GM10248 (cell line): ENCODE measurements around the gene AHCYL1.
"Not testable (repeated sequence)": the region's sequence is repeated elsewhere in the genome, so short reads cannot be mapped to it uniquely, and the experiment has no call there.

Experiments used
- CTCF ChIA-PET: fragments of 300-600 bp; sonication (Branson Sonifier 250); formaldehyde crosslinking; extraction: SDS; loops from one replicate; lab custom pipeline; 2021; ENCODE audit warnings: antibody characterized with exemption; lab: Yijun Ruan, JAX
- POLR2A ChIA-PET: fragments of 350-650 bp; sonication (Branson Sonifier 250); formaldehyde crosslinking; extraction: SDS; loops from one replicate; lab custom pipeline; 2020; ENCODE audit warnings: antibody characterized with exemption; lab: Yijun Ruan, JAX
- DNase-seq: peaks from one replicate; pipeline ENCODE4 v3.0.0; 2012; ENCODE audit errors: extremely low spot score
- CTCF ChIP-seq: IDR thresholded peaks from 2 replicates; pipeline ENCODE4 v1.5.1; 2012; ENCODE audit warnings: mild to moderate bottlenecking, low read depth; ENCODE audit errors: extremely low read depth, missing control alignments, control extremely low read depth

Gene AHCYL1

GRCh38 chr1:110018396-110018795, 33.8 kb downstream of the AHCYL1 start:
- CTCF ChIA-PET, result interaction anchor here (1.4 to 12.4 kb wide), 3 partner anchors 9 to 242 kb away, joined by 5 to 140 read pairs (median 14); partner anchors contain the start of gene AHCYL1
- no peak for TF ChIP-seq CTCF
- POLR2A ChIA-PET, result no interaction called here
- no peak for DNase-seq

GRCh38 chr1:110019770-110020169, 35.2 kb downstream of the AHCYL1 start:
- POLR2A ChIA-PET, result no interaction called here
- no peak for TF ChIP-seq CTCF
- CTCF ChIA-PET, result interaction anchor here (0.9 to 12.4 kb wide), 8 partner anchors 7 to 526 kb away, joined by 3 to 140 read pairs (median 4); partner anchors contain the start of genes AHCYL1 and CYB561D1
- DNase-seq, result no peak

GRCh38 chr1:110021285-110021684, 36.7 kb downstream of the AHCYL1 start:
- CTCF ChIA-PET, result interaction anchor here (2.8 to 12.4 kb wide), 2 partner anchors 6 to 10 kb away, joined by 21 to 140 read pairs; no protein-coding TSS in a partner anchor
- no peak for DNase-seq
- POLR2A ChIA-PET, result no interaction called here
- no peak for TF ChIP-seq CTCF

- no peak for TF ChIP-seq CTCF
- no peak for DNase-seq
- ChIA-PET POLR2A (no interaction called here), CTCF (interaction anchor here (1.8 to 7.0 kb wide), 3 partner anchors 10 to 385 kb away, joined by 4 to 140 read pairs (median 7); partner anchors contain the start of gene AHCYL1)
Measured at GRCh38 chr1:110024613-110025012, 40.0 kb downstream of the AHCYL1 start.

GRCh38 chr1:110030687-110031086, 46.1 kb downstream of the AHCYL1 start:
- DNase-seq, POLR2A ChIA-PET: not testable (repeated sequence)
- CTCF ChIA-PET, result interaction anchor here (0.8 to 7.0 kb wide), 26 partner anchors 7 to 489 kb away, joined by 3 to 140 read pairs (median 5); partner anchors contain the start of genes AHCYL1, AMPD2, GNAI3 and GNAT2

- no peak for TF ChIP-seq CTCF
- DNase-seq, result no peak
- CTCF ChIA-PET, result interaction anchor here (1.1 to 3.3 kb wide), 6 partner anchors 10 to 464 kb away, joined by 3 to 14 read pairs (median 4); no protein-coding TSS in a partner anchor
- POLR2A ChIA-PET, result no interaction called here
Measured at GRCh38 chr1:110032327-110032726, 47.8 kb downstream of the AHCYL1 start.

GRCh38 chr1:110033421-110033820, 48.9 kb downstream of the AHCYL1 start:
- no peak for TF ChIP-seq CTCF
- no peak for DNase-seq
- POLR2A ChIA-PET, result no interaction called here
- CTCF ChIA-PET, result interaction anchor here (1.1 to 3.3 kb wide), 4 partner anchors 11 to 463 kb away, joined by 3 to 14 read pairs (median 5); no protein-coding TSS in a partner anchor
